ENCODE measurements around the gene SKAP1.

The SKAP1 gene

GRCh38 chr17:48239603-48239995, 190.4 kb downstream of the SKAP1 start:
- no peak for DNase-seq (ENCODE audit: extremely low read depth, insufficient read length)
- no peaks in the 10 kb centered on the region for H3K27me3 ChIP-seq (replicated peaks; ENCODE audit: control insufficient read depth, insufficient read depth, low read length)
- no peaks in the 10 kb centered on the region for H3K36me3 ChIP-seq (ENCODE audit: control insufficient read depth, insufficient read depth, low read length)
- no peak for TF ChIP-seq CTCF (IDR thresholded peaks at IDR 0.05; ENCODE audit: insufficient read depth, low read length, poor library complexity, severe bottlenecking)
- H3K4me3 ChIP-seq (replicated peaks; ENCODE audit: low read depth, low read length) = no peak overlapping the region

- DNase-seq (ENCODE audit: extremely low read depth, insufficient read length) = no peak
- TF ChIP-seq CTCF (IDR thresholded peaks at IDR 0.05; ENCODE audit: insufficient read depth, low read length, poor library complexity, severe bottlenecking) = no peak
- Histone ChIP-seq H3K36me3 (ENCODE audit: control insufficient read depth, insufficient read depth, low read length) (no peaks in the 10 kb centered on the region), H3K4me3 (replicated peaks; ENCODE audit: low read depth, low read length) (no peak overlapping the region), H3K27me3 (replicated peaks; ENCODE audit: control insufficient read depth, insufficient read depth, low read length) (no peaks in the 10 kb centered on the region)
Observed at GRCh38 chr17:48238933-48239602, 190.9 kb downstream of the SKAP1 start.

GRCh38 chr17:48237456-48237855, 192.6 kb downstream of the SKAP1 start:
- Histone ChIP-seq H3K4me3 (replicated peaks; ENCODE audit: low read depth, low read length) (no peak overlapping the region), H3K36me3 (ENCODE audit: control insufficient read depth, insufficient read depth, low read length) (no peaks in the 10 kb centered on the region), H3K27me3 (replicated peaks; ENCODE audit: control insufficient read depth, insufficient read depth, low read length) (no peaks in the 10 kb centered on the region)
- DNase-seq (ENCODE audit: extremely low read depth, insufficient read length) = no peak
- TF ChIP-seq CTCF (IDR thresholded peaks at IDR 0.05; ENCODE audit: insufficient read depth, low read length, poor library complexity, severe bottlenecking) = no peak

- TF ChIP-seq CTCF (IDR thresholded peaks at IDR 0.05; ENCODE audit: insufficient read depth, low read length, poor library complexity, severe bottlenecking) = no peak
- H3K4me3 ChIP-seq (replicated peaks; ENCODE audit: low read depth, low read length) = no peak overlapping the region
- DNase-seq (ENCODE audit: extremely low read depth, insufficient read length) = peak; percentile 25
- H3K36me3 ChIP-seq (ENCODE audit: control insufficient read depth, insufficient read depth, low read length) = no peaks in the 10 kb centered on the region
- H3K27me3 ChIP-seq (replicated peaks; ENCODE audit: control insufficient read depth, insufficient read depth, low read length) = no peaks in the 10 kb centered on the region
Observed at GRCh38 chr17:48236681-48237134, 193.3 kb downstream of the SKAP1 start.

- Histone ChIP-seq H3K4me3 (replicated peaks; ENCODE audit: low read depth, low read length) (no peak overlapping the region), H3K27me3 (replicated peaks; ENCODE audit: control insufficient read depth, insufficient read depth, low read length) (no peaks in the 10 kb centered on the region), H3K36me3 (ENCODE audit: control insufficient read depth, insufficient read depth, low read length) (no peaks in the 10 kb centered on the region)
- TF ChIP-seq CTCF (IDR thresholded peaks at IDR 0.05; ENCODE audit: insufficient read depth, low read length, poor library complexity, severe bottlenecking) = no peak
- no peak for DNase-seq (ENCODE audit: extremely low read depth, insufficient read length)
Observed at GRCh38 chr17:48234922-48235321, 195.1 kb downstream of the SKAP1 start.
